Nephron (organoid): Measurements from ENCODE around the gene C1orf159.

Source experiments
- H3K27ac Mint-ChIP-seq, 3 experiments: 2 replicates each; pipeline ENCODE4 v1.8.0; 2020; ENCODE audit warnings: mixed read lengths in 3 of 3, mild to moderate bottlenecking in 2 of 3, moderate library complexity in 1 of 3
- H3K27me3 Mint-ChIP-seq: 2 replicates; pipeline ENCODE4 v1.8.0; 2021; ENCODE audit warnings: low read depth, mild to moderate bottlenecking, moderate library complexity, mixed read lengths
- H3K36me3 Mint-ChIP-seq: 2 replicates; pipeline ENCODE4 v1.8.0; 2020; ENCODE audit warnings: low read depth, mixed read lengths
- H3K4me1 Mint-ChIP-seq: 2 replicates; pipeline ENCODE4 v1.8.0; 2020; ENCODE audit warnings: mixed read lengths
- H3K4me3 Mint-ChIP-seq, 3 experiments: 2 replicates each; pipeline ENCODE4 v1.8.0; 2020; ENCODE audit warnings: mild to moderate bottlenecking in 3 of 3, mixed read lengths in 3 of 3, moderate library complexity in 2 of 3
- H3K9me3 Mint-ChIP-seq: 2 replicates; pipeline ENCODE4 v1.8.0; 2020; ENCODE audit warnings: mixed read lengths
- CTCF ChIP-seq, 3 experiments: fragments of 200-600 bp; sonication (generic); IDR thresholded peaks; one replicate each; pipeline ENCODE4 v1.5.0; 2021; ENCODE audit warnings: antibody characterized with exemption in 3 of 3; ENCODE audit not compliant: unreplicated experiment in 3 of 3

The C1orf159 gene

GRCh38 chr1:1088029-1088800, 27.7 kb downstream of the C1orf159 start:
- Mint-ChIP-seq H3K27ac (no peak overlapping the region), H3K4me3 (no peak overlapping the region), H3K36me3 (peaks cover 2% of the 10 kb centered on the region), H3K27me3 (no peaks in the 10 kb centered on the region), H3K4me1 (no peaks in the 10 kb centered on the region), H3K9me3 (no peaks in the 10 kb centered on the region)
- no peak for TF ChIP-seq CTCF (IDR thresholded peaks at IDR 0.05; ENCODE audit: unreplicated experiment in 3 of 3)

DNA sequence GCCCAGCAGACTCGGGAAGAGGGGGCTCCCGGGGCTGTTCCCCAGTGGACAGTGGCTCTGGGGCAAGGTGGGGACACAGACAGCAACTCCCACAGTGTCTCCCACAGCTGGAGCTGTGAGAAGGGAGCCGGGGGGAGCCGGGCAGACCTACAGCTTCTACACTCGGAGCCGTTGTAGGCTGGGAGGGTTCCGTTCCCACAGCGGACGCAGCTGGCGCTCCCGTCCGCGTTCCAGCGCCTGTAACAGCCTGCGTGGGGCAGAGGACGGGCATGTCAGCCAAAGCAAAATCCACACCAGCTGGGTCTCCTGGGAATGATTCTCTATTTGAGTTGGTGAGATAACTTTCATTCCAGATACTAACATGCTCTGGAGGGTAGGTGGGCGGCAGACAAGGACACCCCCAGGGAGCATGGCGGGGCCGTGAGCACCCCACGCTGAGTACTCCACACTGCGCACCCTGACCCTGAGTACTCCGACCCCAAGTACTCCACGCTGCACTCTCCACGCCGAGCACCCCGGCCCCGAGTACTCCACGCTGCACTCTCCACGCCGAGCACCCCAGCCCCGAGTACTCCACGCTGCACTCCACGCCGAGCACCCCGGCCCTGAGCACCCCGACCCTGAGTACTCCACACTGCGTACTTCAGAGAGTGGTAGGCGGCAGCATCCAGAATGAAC, 28.4 kb downstream of the C1orf159 start:
- Mint-ChIP-seq H3K4me1 (no peaks in the 10 kb centered on the region), H3K4me3 (no peak overlapping the region), H3K27ac (no peak overlapping the region), H3K27me3 (no peaks in the 10 kb centered on the region), H3K36me3 (peaks cover 4% of the 10 kb centered on the region), H3K9me3 (no peaks in the 10 kb centered on the region)
- TF ChIP-seq CTCF (IDR thresholded peaks at IDR 0.05; ENCODE audit: unreplicated experiment in 3 of 3): no peak

- no peaks in the 10 kb centered on the region for H3K9me3 Mint-ChIP-seq
- no peaks in the 10 kb centered on the region for H3K4me1 Mint-ChIP-seq
- TF ChIP-seq CTCF (IDR thresholded peaks at IDR 0.05; ENCODE audit: unreplicated experiment in 3 of 3): no peak
- no peak overlapping the region for H3K27ac Mint-ChIP-seq
- peaks cover 4% of the 10 kb centered on the region for H3K36me3 Mint-ChIP-seq
- no peaks in the 10 kb centered on the region for H3K27me3 Mint-ChIP-seq
- H3K4me3 Mint-ChIP-seq: no peak overlapping the region
Measured at GRCh38 chr1:1086911-1087341, 29.0 kb downstream of the C1orf159 start.

GRCh38 chr1:1085911-1086841, 29.7 kb downstream of the C1orf159 start:
- H3K27ac Mint-ChIP-seq: no peak overlapping the region
- H3K27me3 Mint-ChIP-seq: no peaks in the 10 kb centered on the region
- no peaks in the 10 kb centered on the region for H3K9me3 Mint-ChIP-seq
- no peaks in the 10 kb centered on the region for H3K4me1 Mint-ChIP-seq
- TF ChIP-seq CTCF (IDR thresholded peaks at IDR 0.05; ENCODE audit: unreplicated experiment in 3 of 3): no peak
- H3K36me3 Mint-ChIP-seq: peaks cover 4% of the 10 kb centered on the region
- no peak overlapping the region for H3K4me3 Mint-ChIP-seq

DNA sequence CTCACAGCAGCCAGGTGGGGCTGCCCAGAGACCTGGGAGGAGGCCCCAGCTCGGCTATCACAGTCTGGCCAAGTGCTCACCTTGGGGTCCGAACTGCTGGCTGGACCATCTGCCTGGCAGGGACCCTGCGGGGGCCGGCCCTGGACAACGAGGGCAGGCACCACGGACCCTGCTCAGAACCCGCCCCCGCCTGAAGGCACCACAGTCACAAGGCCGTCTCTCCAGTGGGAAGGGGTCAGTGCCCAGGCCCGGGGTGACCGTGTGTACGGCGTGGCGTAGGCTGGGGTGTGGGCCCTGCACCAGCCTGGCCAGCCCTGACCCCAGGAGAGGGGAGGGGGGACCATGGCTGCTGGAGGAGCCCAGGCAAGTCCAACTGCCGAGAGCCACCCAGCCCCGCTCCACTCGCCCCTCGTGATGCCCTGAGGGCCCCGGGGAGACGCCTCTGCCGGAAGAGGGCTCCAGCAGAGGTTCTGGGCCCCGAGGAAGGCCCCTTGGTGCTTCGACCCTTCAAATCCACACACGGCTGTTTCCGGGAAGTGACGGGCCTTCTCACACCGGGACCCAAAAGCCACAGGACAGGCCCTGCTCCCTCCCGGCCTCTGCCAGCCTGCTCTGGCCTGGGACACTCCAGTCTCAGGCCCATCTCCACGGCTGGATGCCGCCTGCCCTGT, 30.6 kb downstream of the C1orf159 start:
- Mint-ChIP-seq H3K9me3 (no peaks in the 10 kb centered on the region), H3K27ac (no peak overlapping the region), H3K27me3 (no peaks in the 10 kb centered on the region), H3K4me1 (no peaks in the 10 kb centered on the region), H3K4me3 (no peak overlapping the region), H3K36me3 (peaks cover 4% of the 10 kb centered on the region)
- TF ChIP-seq CTCF (IDR thresholded peaks at IDR 0.05; ENCODE audit: unreplicated experiment in 3 of 3): no peak
